HepG2 (cell line): Measurements from ENCODE around the gene NPTX2.

Experiments
- CTCF ChIP-seq: sonication (generic); formaldehyde crosslinking; IDR thresholded peaks from 2 replicates; pipeline ENCODE4 v1.5.0; 2020; ENCODE audit warnings: mild to moderate bottlenecking, missing genetic modification reagents, moderate library complexity
- EZH2 ChIP-seq: conservative IDR thresholded peaks from 2 replicates; pipeline ENCODE4 v1.6.1; 2012; ENCODE audit warnings: mild to moderate bottlenecking, low read depth, low read length, moderate library complexity
- GABPA ChIP-seq, 2 experiments: IDR thresholded peaks; 2 replicates each; pipeline ENCODE4 v1.6.1; 2011 to 2016; ENCODE audit warnings: low read depth in 2 of 2, low read length in 1 of 2, missing biosample characterization in 1 of 2, missing genetic modification characterization in 1 of 2
- PHF8 ChIP-seq: sonication (generic); formaldehyde crosslinking; IDR thresholded peaks from 2 replicates; pipeline ENCODE4 v1.5.0; 2020; ENCODE audit warnings: missing genetic modification reagents
- PREB ChIP-seq: sonication (generic); formaldehyde crosslinking; IDR thresholded peaks from 2 replicates; pipeline ENCODE4 v1.4.0; 2020; ENCODE audit warnings: missing genetic modification reagents
- RAD21 ChIP-seq: fragments of 450-650 bp; formaldehyde crosslinking; IDR thresholded peaks from 2 replicates; pipeline ENCODE4 v1.5.0; 2020; ENCODE audit warnings: mild to moderate bottlenecking
- ZKSCAN1 ChIP-seq: fragments of 150-350 bp; IDR thresholded peaks from 2 replicates; pipeline ENCODE4 v1.6.1; 2014; ENCODE audit warnings: low read length
- ZNF513 ChIP-seq: sonication (generic); formaldehyde crosslinking; conservative IDR thresholded peaks from 2 replicates; pipeline ENCODE4 v1.5.0; 2020; ENCODE audit warnings: missing genetic modification reagents
- ZNF598 ChIP-seq: sonication (generic); formaldehyde crosslinking; IDR thresholded peaks from 2 replicates; pipeline ENCODE4 v1.5.1; 2020; ENCODE audit warnings: mild to moderate bottlenecking, missing genetic modification reagents, borderline replicate concordance
- ZNF780A ChIP-seq: sonication (generic); formaldehyde crosslinking; IDR thresholded peaks from 2 replicates; pipeline ENCODE4 v1.8.0; 2022; ENCODE audit warnings: mild to moderate bottlenecking, missing genetic modification reagents, moderate library complexity

DNA sequence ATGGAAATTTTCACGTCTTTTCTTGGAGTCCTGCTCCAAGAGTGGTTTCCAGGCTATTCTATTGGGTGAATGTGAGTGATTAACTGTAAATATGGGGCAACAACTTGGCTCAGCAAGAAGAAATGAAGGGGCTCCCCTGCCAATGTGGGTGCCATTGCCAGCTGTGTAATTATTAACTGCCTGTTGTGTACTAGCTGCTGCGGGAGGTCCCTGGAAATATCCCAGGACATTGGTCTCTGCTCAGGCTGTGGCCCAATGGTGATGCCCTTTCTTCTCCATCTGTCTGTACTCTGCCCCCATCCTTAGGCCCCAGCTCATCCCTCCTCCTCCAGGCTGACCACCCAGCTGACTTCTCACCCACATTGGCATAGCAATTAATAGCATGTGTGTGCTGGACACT is 29.4 kb downstream of the NPTX2 start:
- TF ChIP-seq CTCF (CRISPR knock-in tag) (no peak), GABPA (IDR thresholded peaks at IDR 0.05; ENCODE audit: low read depth, low read length) (no peak), GABPA (CRISPR knock-in tag; IDR thresholded peaks at IDR 0.05; ENCODE audit: low read depth) (no peak), ZNF780A (CRISPR knock-in tag) (no peak), PHF8 (CRISPR knock-in tag) (no peak), ZNF513 (CRISPR knock-in tag) (no peak), ZKSCAN1 (no peak), ZNF598 (no peak), PREB (CRISPR knock-in tag) (no peak), RAD21 (CRISPR knock-in tag) (no peak), EZH2 (no peak)
